GM12878 (cell line): ENCODE results near the gene SEBOX. TPM values are rescaled to one million over a fixed set of nuclear protein-coding genes. Genes with fewer than 3 reads are reported as not detected.

ENCODE experiments used
- ATF7 ChIP-seq: fragments of 450-650 bp; IDR thresholded peaks from 2 replicates; pipeline ENCODE4 v1.6.1; 2016; ENCODE audit warnings: low read depth, mild to moderate bottlenecking
- CREM ChIP-seq: IDR thresholded peaks from 2 replicates; pipeline ENCODE4 v1.6.1; 2014; ENCODE audit warnings: antibody characterized with exemption, low read depth
- ETV6 ChIP-seq, 2 experiments: fragments of 450-650 bp in 1 of 2; IDR thresholded peaks in 1 of 2; conservative IDR thresholded peaks in 1 of 2; 2 replicates each; pipeline ENCODE4 v1.6.1; 2014; ENCODE audit warnings: antibody characterized with exemption in 1 of 2, borderline replicate concordance in 1 of 2, low read depth in 1 of 2, mild to moderate bottlenecking in 1 of 2, moderate library complexity in 1 of 2
- FOXK2 ChIP-seq: fragments of 450-650 bp; IDR thresholded peaks from 2 replicates; pipeline ENCODE4 v1.6.1; 2017; ENCODE audit warnings: mild to moderate bottlenecking, moderate library complexity
- FOXM1 ChIP-seq: IDR thresholded peaks from 2 replicates; pipeline ENCODE4 v1.6.1; 2012; ENCODE audit warnings: low read depth, mild to moderate bottlenecking, inconsistent platforms, low read length, moderate library complexity
- HCFC1 ChIP-seq: fragments of 150-350 bp; IDR thresholded peaks from 2 replicates; pipeline ENCODE4 v1.6.1; 2014; ENCODE audit warnings: low read length
- HDAC6 ChIP-seq: fragments of 200-600 bp; sonication (generic); IDR thresholded peaks from one replicate; pipeline ENCODE4 v1.8.0; 2017; ENCODE audit warnings: antibody characterized with exemption; ENCODE audit not compliant: unreplicated experiment
- IRF3 ChIP-seq: fragments of 450-650 bp; IDR thresholded peaks from 2 replicates; pipeline ENCODE4 v1.6.1; 2014; ENCODE audit warnings: mild to moderate bottlenecking
- KAT2A ChIP-seq: conservative IDR thresholded peaks from 2 replicates; pipeline ENCODE4 v1.6.1; 2011; ENCODE audit warnings: low read depth, low read length; ENCODE audit not compliant: control insufficient read depth
- KLF5 ChIP-seq: fragments of 450-650 bp; IDR thresholded peaks from 2 replicates; pipeline ENCODE4 v1.6.1; 2014; ENCODE audit warnings: mild to moderate bottlenecking; ENCODE audit not compliant: partially characterized antibody
- MTA2 ChIP-seq: fragments of 450-650 bp; IDR thresholded peaks from 2 replicates; pipeline ENCODE4 v1.6.1; 2016; ENCODE audit warnings: low read depth, mild to moderate bottlenecking, moderate library complexity
- POLR2AphosphoS5 ChIP-seq: IDR thresholded peaks from 2 replicates; pipeline ENCODE4 v1.6.1; 2011; ENCODE audit warnings: mild to moderate bottlenecking, low read length, inconsistent platforms
- RFX5 ChIP-seq: IDR thresholded peaks from 2 replicates; pipeline ENCODE4 v1.6.1; 2011; ENCODE audit warnings: low read depth, low read length, improper control_type of control experiment
- RUNX3 ChIP-seq: IDR thresholded peaks from 2 replicates; pipeline ENCODE4 v1.6.1; 2012; ENCODE audit warnings: low read length, inconsistent platforms
- SMARCA5 ChIP-seq: fragments of 450-650 bp; IDR thresholded peaks from 2 replicates; pipeline ENCODE4 v1.6.1; 2017; ENCODE audit warnings: mild to moderate bottlenecking
- SMC3 ChIP-seq: IDR thresholded peaks from 2 replicates; pipeline ENCODE4 v1.6.1; 2011; ENCODE audit warnings: low read length, improper control_type of control experiment, borderline replicate concordance
- STAT1 ChIP-seq: fragments of 450-650 bp; conservative IDR thresholded peaks from 2 replicates; pipeline ENCODE4 v1.6.1; 2014; ENCODE audit warnings: antibody characterized with exemption, mild to moderate bottlenecking
- TARDBP ChIP-seq: IDR thresholded peaks from 2 replicates; pipeline ENCODE4 v1.6.1; 2016; ENCODE audit warnings: borderline replicate concordance
- YBX1 ChIP-seq: fragments of 450-650 bp; IDR thresholded peaks from 2 replicates; pipeline ENCODE4 v1.6.1; 2016; ENCODE audit warnings: antibody characterized with exemption
- YY1 ChIP-seq: IDR thresholded peaks from 2 replicates; pipeline ENCODE4 v1.6.1; 2011; ENCODE audit warnings: low read depth, mild to moderate bottlenecking, low read length
- ZNF217 ChIP-seq: fragments of 450-650 bp; IDR thresholded peaks from 2 replicates; pipeline ENCODE4 v1.6.1; 2017; ENCODE audit warnings: antibody characterized with exemption, mild to moderate bottlenecking
- ZNF24 ChIP-seq: fragments of 450-650 bp; IDR thresholded peaks from 2 replicates; pipeline ENCODE4 v1.6.1; 2017; ENCODE audit warnings: antibody characterized with exemption, mild to moderate bottlenecking
- ZSCAN29 ChIP-seq: fragments of 450-650 bp; IDR thresholded peaks from 2 replicates; pipeline ENCODE4 v1.6.1; 2017; ENCODE audit warnings: mild to moderate bottlenecking, moderate library complexity
- polyA plus RNA-seq, 11 experiments: library from polyadenylated mRNA; depleted of rRNA in 4 of 11; unstranded in 6 of 11; stranded (reverse) in 5 of 11; fragments of >200 nt; fragmentation: Nextera tagmentation in 4 of 11; fragmentation: Illumina TruSeq in 1 of 11; extraction: Ambion mirVana in 4 of 11; extraction: Trizol in 1 of 11; gene quantifications; 1 replicate in 1 of 11; 2 replicates in 10 of 11; pipeline versions ENCODE4 v1.2.1 to v1.2.3, GENCODE V29; 2011 to 2016; ENCODE audit warnings: inconsistent platforms in 2 of 11, missing spikeins in 2 of 11, low read depth in 1 of 11
- total RNA-seq, 4 experiments: library from RNA; depleted of rRNA in 3 of 4; stranded (reverse); fragments of >200 nt in 3 of 4; fragmentation: Illumina TruSeq in 1 of 4; extraction: Trizol in 1 of 4; gene quantifications; 2 replicates each; pipeline versions ENCODE4 v1.2.1 to v1.2.3, GENCODE V29; 2013 to 2021
- TF ChIP-seq, protein P1 (sequence below): fragments of 450-650 bp; formaldehyde crosslinking; IDR thresholded peaks from 2 replicates; pipeline ENCODE4 v1.4.0; 2020; ENCODE audit warnings: mild to moderate bottlenecking, moderate library complexity
- TF ChIP-seq, protein P2 (sequence below): IDR thresholded peaks from 2 replicates; pipeline ENCODE4 v1.6.1; 2012; ENCODE audit warnings: low read depth, low read length, improper control_type of control experiment

Gene SEBOX
- total and polyA plus RNA-seq, 10 of the 15 experiments (the other 5 are each of a cell fraction or from before 2014, with no cell fraction given): not detected

DNA sequence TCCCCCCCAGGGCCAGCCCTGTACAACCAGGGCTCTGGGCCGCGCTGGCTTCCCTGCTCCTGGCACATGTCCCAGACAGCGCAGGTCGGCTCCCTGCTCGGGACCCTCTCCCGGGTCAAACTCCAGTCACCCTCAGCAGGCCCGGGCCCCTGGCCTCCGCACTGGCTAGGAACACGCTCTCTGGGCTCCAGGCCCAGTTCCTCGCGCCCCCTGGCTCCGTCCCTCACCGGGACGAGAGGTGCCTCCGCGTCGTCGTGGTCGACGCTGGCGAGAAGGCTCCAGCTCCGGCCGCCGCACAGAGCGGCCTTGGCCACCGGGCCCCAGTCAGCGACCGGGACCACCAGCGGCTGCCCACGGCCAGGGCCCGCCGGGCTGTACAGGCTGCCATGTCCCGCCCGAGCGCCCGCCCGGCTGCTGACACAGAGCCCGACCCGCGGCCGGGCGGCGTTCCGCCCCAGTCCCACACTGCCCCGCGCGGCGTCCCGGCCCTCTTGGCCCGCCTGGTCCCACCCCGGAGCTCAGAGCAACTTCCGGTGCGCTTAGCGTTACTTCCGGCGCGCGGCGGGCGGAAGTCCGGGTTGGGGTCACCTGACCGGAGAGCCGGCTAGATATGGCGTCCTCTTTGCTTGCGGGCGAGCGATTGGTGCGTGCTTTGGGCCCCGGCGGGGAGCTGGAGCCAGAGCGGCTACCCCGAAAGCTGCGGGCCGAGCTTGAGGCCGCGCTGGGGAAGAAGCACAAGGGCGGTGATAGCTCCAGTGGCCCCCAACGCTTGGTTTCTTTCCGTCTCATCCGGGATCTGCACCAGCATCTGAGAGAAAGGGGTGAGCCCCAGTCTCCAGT lies 7.7 kb downstream of the SEBOX start, which contains the start of gene POLDIP2 (continued):
- no peak for TF ChIP-seq IRF3
- peak; percentile 28; the same call in 1 of the 2 replicates for TF ChIP-seq STAT1
- TF ChIP-seq, protein P1, sequence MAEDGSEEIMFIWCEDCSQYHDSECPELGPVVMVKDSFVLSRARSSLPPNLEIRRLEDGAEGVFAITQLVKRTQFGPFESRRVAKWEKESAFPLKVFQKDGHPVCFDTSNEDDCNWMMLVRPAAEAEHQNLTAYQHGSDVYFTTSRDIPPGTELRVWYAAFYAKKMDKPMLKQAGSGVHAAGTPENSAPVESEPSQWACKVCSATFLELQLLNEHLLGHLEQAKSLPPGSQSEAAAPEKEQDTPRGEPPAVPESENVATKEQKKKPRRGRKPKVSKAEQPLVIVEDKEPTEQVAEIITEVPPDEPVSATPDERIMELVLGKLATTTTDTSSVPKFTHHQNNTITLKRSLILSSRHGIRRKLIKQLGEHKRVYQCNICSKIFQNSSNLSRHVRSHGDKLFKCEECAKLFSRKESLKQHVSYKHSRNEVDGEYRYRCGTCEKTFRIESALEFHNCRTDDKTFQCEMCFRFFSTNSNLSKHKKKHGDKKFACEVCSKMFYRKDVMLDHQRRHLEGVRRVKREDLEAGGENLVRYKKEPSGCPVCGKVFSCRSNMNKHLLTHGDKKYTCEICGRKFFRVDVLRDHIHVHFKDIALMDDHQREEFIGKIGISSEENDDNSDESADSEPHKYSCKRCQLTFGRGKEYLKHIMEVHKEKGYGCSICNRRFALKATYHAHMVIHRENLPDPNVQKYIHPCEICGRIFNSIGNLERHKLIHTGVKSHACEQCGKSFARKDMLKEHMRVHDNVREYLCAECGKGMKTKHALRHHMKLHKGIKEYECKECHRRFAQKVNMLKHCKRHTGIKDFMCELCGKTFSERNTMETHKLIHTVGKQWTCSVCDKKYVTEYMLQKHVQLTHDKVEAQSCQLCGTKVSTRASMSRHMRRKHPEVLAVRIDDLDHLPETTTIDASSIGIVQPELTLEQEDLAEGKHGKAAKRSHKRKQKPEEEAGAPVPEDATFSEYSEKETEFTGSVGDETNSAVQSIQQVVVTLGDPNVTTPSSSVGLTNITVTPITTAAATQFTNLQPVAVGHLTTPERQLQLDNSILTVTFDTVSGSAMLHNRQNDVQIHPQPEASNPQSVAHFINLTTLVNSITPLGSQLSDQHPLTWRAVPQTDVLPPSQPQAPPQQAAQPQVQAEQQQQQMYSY (CRISPR knock-in tag): no peak
- TF ChIP-seq YBX1: no peak
- no peak for TF ChIP-seq ZNF217
- peak; percentile 14; the same call in 1 of the 2 replicates for TF ChIP-seq SMC3
- TF ChIP-seq ZSCAN29: no peak
- TF ChIP-seq RFX5: 0 out of 2 replicates have a peak, but pooled peaks have one; percentile 53
- TF ChIP-seq MTA2: no peak
- peak; percentile 30 for TF ChIP-seq HDAC6
- TF ChIP-seq CREM: peak; percentile 93
- peak; percentile 66 for TF ChIP-seq KLF5
- no peak for TF ChIP-seq KAT2A
- peak; percentile 36; the same call in 1 of the 2 replicates for TF ChIP-seq RUNX3
- peak in 1 of 2 experiments; percentile 34; a peak in 1 of 4 replicates for TF ChIP-seq ETV6 (conservative IDR thresholded peaks at IDR 0.05 in 1 of 2, IDR thresholded peaks at IDR 0.05 in 1 of 2; ENCODE audit: borderline replicate concordance in 1 of 2, low read depth in 1 of 2)
- TF ChIP-seq, protein P2, sequence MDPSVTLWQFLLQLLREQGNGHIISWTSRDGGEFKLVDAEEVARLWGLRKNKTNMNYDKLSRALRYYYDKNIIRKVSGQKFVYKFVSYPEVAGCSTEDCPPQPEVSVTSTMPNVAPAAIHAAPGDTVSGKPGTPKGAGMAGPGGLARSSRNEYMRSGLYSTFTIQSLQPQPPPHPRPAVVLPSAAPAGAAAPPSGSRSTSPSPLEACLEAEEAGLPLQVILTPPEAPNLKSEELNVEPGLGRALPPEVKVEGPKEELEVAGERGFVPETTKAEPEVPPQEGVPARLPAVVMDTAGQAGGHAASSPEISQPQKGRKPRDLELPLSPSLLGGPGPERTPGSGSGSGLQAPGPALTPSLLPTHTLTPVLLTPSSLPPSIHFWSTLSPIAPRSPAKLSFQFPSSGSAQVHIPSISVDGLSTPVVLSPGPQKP: peak; percentile 97
- TF ChIP-seq POLR2AphosphoS5: peak; percentile 79; the same call in 1 of the 2 replicates
- peak; percentile 83 for TF ChIP-seq HCFC1
- TF ChIP-seq ATF7: 0 out of 2 replicates have a peak, but pooled peaks have one; percentile 16
- peak; percentile 56 for TF ChIP-seq FOXK2
- TF ChIP-seq TARDBP: peak; percentile 69; the same call in 1 of the 2 replicates
- TF ChIP-seq SMARCA5: peak; percentile 56; the same call in 1 of the 2 replicates
- TF ChIP-seq ZNF24: 0 out of 2 replicates have a peak, but pooled peaks have one; percentile 34
- peak; percentile 98 for TF ChIP-seq YY1
- no peak for TF ChIP-seq FOXM1
